BLaER1 treated with 17β-estradiol and CSF1 and Interleukin-3, amounts not matched to agents 10 nM and 100 nM (cell line): ENCODE results near the gene AUTS2.
A peak's percentile ranks its signal among the peaks of the same experiment; 100 is the strongest.

Experiments used
- H3K27ac ChIP-seq, 11 experiments: shearing (Covaris generic); formaldehyde crosslinking; 2 replicates each; pipeline ENCODE4 v1.8.1; 2022
- H3K27me3 ChIP-seq, 11 experiments: shearing (Covaris generic); formaldehyde crosslinking; 2 replicates each; pipeline ENCODE4 v1.8.1; 2022
- H3K36me3 ChIP-seq, 11 experiments: shearing (Covaris generic); formaldehyde crosslinking; 2 replicates each; pipeline ENCODE4 v1.8.1; 2022
- H3K4me1 ChIP-seq, 10 experiments: shearing (Covaris generic); formaldehyde crosslinking; 2 replicates each; pipeline ENCODE4 v1.8.1; 2022
- H3K4me2 ChIP-seq, 11 experiments: shearing (Covaris generic); formaldehyde crosslinking; 2 replicates each; pipeline ENCODE4 v1.8.1; 2022
- H3K4me3 ChIP-seq, 10 experiments: shearing (Covaris generic); formaldehyde crosslinking; 2 replicates each; pipeline ENCODE4 v1.8.1; 2022
- H3K9ac ChIP-seq, 11 experiments: shearing (Covaris generic); formaldehyde crosslinking; 2 replicates each; pipeline ENCODE4 v1.8.1; 2022
- H3K9me3 ChIP-seq, 11 experiments: shearing (Covaris generic); formaldehyde crosslinking; replicated peaks in 1 of 11; 2 replicates each; pipeline ENCODE4 v1.8.1; 2022
- H4K20me1 ChIP-seq, 11 experiments: shearing (Covaris generic); formaldehyde crosslinking; 2 replicates each; pipeline ENCODE4 v1.8.1; 2022
- Cebpa-rat ChIP-seq, 11 experiments: shearing (Covaris generic); IDR thresholded peaks; 2 replicates each; pipeline ENCODE4 v1.8.1; 2022

The AUTS2 gene

GRCh38 chr7:69693042-69693441, 94.8 kb downstream of the AUTS2 start:
- Histone ChIP-seq H3K27ac (peak overlapping the region in 8 of 11 experiments; percentile 13 to 66 (median 55); a peak in 15 of 22 replicates), H3K36me3 (peaks cover 4 to 26% (median 22%) of the 10 kb centered on the region in 11 experiments; a peak in 20 of 22 replicates), H3K4me2 (peak overlapping the region; percentile 8 to 77 (median 59); a peak in 21 of 22 replicates), H3K9ac (peak overlapping the region in 1 of 11 experiments; percentile 29; a peak in 1 of 22 replicates), H3K4me1 (peaks cover 36 to 77% (median 69%) of the 10 kb centered on the region in 10 experiments), H4K20me1 (peaks cover 0 to 46% (median 31%) of the 10 kb centered on the region in 11 experiments; a peak in 11 of 22 replicates), H3K4me3 (no peak overlapping the region), H3K27me3 (no peaks in the 10 kb centered on the region), H3K9me3 (peaks cover 14 to 23% (median 18%) of the 10 kb centered on the region in 11 experiments; a peak in 20 of 22 replicates)
- TF ChIP-seq Cebpa-rat (IDR thresholded peaks at IDR 0.05) = peak in 1 of 11 experiments; percentile 30; a peak in 1 of 22 replicates

DNA sequence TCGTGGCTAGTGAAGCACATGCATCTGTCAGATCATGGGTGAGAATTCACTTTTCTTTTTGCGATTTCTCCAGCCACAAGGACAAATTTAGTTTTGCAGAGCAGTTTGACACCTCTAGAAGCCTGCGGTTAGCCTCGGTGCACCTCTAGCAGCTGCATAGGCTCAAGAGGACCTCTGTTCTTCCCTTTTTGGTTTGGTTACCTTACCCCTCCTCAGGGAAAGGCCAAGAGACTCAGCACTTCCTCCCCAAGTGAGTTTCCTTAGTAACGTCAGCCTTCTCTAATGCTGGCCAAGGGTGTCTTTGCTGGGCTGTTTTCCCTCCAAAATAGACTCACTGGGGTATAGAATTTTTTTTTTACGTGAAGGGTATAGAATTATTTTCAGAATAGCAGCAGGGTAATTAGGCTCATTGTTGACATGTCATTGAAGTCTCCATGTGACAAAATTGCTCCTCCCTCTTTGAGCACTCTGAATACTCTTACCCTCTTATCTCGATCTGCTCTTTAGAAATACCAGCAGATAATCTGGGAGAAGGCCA, 97.8 kb downstream of the AUTS2 start:
- H3K4me2 ChIP-seq = peak overlapping the region; percentile 49 to 86 (median 77)
- peak overlapping the region in 2 of 10 experiments; percentile 14 to 37; a peak in 3 of 20 replicates for H3K4me3 ChIP-seq
- peak overlapping the region in 6 of 11 experiments; percentile 14 to 52 (median 32); a peak in 9 of 22 replicates for H3K27ac ChIP-seq
- H3K4me1 ChIP-seq = peaks cover 36 to 77% (median 66%) of the 10 kb centered on the region in 10 experiments
- H3K36me3 ChIP-seq = peaks cover 0 to 8% (median 6%) of the 10 kb centered on the region in 11 experiments; a peak in 16 of 22 replicates
- TF ChIP-seq Cebpa-rat (IDR thresholded peaks at IDR 0.05) = no peak
- H4K20me1 ChIP-seq = peaks cover 0 to 53% (median 31%) of the 10 kb centered on the region in 11 experiments; a peak in 10 of 22 replicates
- H3K9me3 ChIP-seq = peaks cover 3 to 8% (median 5%) of the 10 kb centered on the region in 11 experiments; a peak in 20 of 22 replicates
- H3K9ac ChIP-seq = peak overlapping the region in 5 of 11 experiments; percentile 9 to 42 (median 29); a peak in 9 of 22 replicates
- no peaks in the 10 kb centered on the region for H3K27me3 ChIP-seq

DNA sequence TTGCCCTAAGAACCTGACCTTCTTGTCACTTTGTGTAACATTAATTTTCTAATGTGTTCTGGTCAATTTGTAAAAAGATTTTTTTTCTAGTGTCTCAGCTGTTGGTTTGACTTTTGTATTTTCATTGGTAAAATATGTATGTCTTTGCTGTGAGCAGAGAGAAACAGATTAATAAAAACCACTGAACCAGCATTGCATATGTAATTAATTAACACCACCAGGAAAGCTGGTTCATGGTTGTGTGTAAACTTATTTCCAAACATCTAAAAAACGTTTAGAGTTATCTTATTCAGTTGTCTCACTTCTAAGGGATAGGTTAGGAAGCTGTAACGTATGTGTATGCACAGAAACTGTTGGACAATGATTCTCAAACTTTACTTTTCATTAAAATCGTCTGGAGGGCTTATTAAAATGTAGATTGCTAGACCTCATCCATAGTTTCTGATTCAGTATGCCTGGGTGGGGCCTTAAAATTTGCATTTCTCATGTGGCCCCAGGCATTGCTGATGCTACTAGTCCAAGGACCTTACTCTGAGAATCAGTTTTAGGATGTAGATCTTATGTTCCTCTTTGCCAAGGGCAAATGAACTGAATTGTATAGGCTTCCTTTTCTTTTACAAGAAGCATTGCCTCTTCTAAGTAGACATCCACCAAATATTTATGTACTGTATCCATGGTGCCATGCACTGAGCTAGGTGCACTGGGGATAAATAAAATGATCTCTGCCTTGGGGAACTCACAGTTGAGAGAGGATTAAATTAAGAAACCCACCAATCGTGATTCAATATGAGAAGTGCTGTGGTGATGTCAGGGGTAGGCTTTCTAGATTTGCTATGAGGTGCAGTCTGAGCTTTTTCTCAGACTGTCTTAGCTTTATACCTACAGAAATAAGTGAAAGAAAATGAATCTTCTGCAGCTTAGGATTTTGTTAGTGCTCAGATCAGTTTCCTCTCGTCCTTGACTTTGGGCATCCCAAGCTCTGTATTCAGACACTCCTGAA, 98.7 kb downstream of the AUTS2 start:
- no peak overlapping the region for H3K4me3 ChIP-seq
- H3K36me3 ChIP-seq = no peaks in the 10 kb centered on the region
- H4K20me1 ChIP-seq = peaks cover 0 to 56% (median 33%) of the 10 kb centered on the region in 11 experiments; a peak in 11 of 22 replicates
- H3K9ac ChIP-seq = no peak overlapping the region; a peak in 1 of 22 replicates
- H3K4me1 ChIP-seq = peaks cover 36 to 77% (median 66%) of the 10 kb centered on the region in 10 experiments
- no peaks in the 10 kb centered on the region for H3K27me3 ChIP-seq
- H3K9me3 ChIP-seq = no peaks in the 10 kb centered on the region; a peak in 1 of 22 replicates
- peak overlapping the region in 4 of 11 experiments; percentile 25 to 47 (median 32); a peak in 3 of 22 replicates for H3K27ac ChIP-seq
- H3K4me2 ChIP-seq = peak overlapping the region; percentile 49 to 86 (median 77)
- TF ChIP-seq Cebpa-rat (IDR thresholded peaks at IDR 0.05) = no peak

GRCh38 chr7:69698109-69698825, 100.0 kb downstream of the AUTS2 start:
- Histone ChIP-seq H4K20me1 (peaks cover 8 to 59% (median 37%) of the 10 kb centered on the region in 11 experiments; a peak in 16 of 22 replicates), H3K36me3 (no peaks in the 10 kb centered on the region), H3K4me3 (no peak overlapping the region), H3K9me3 (no peaks in the 10 kb centered on the region; a peak in 1 of 22 replicates), H3K4me1 (peaks cover 31 to 77% (median 66%) of the 10 kb centered on the region in 10 experiments), H3K27me3 (no peaks in the 10 kb centered on the region), H3K27ac (no peak overlapping the region), H3K9ac (no peak overlapping the region), H3K4me2 (peak overlapping the region in 3 of 11 experiments; percentile 77 to 86 (median 77); a peak in 5 of 22 replicates)
- no peak for TF ChIP-seq Cebpa-rat (IDR thresholded peaks at IDR 0.05)

- no peaks in the 10 kb centered on the region for H3K27me3 ChIP-seq
- peaks cover 34 to 73% (median 60%) of the 10 kb centered on the region in 10 experiments for H3K4me1 ChIP-seq
- no peaks in the 10 kb centered on the region for H3K36me3 ChIP-seq
- no peak overlapping the region for H3K27ac ChIP-seq
- peaks cover 0 to 5% (median 0%) of the 10 kb centered on the region in 11 experiments; a peak in 4 of 22 replicates for H3K9me3 ChIP-seq
- H4K20me1 ChIP-seq = peaks cover 9 to 68% (median 39%) of the 10 kb centered on the region in 11 experiments; a peak in 17 of 22 replicates
- no peak for TF ChIP-seq Cebpa-rat (IDR thresholded peaks at IDR 0.05)
- H3K4me2 ChIP-seq = no peak overlapping the region
- no peak overlapping the region for H3K4me3 ChIP-seq
- H3K9ac ChIP-seq = no peak overlapping the region
These were observed 101.7 kb downstream of the AUTS2 start for GRCh38 chr7:69699931-69700330.

- Histone ChIP-seq H3K9ac (no peak overlapping the region), H4K20me1 (peaks cover 9 to 72% (median 39%) of the 10 kb centered on the region in 11 experiments; a peak in 17 of 22 replicates), H3K4me3 (no peak overlapping the region), H3K9me3 (peaks cover 0 to 5% (median 0%) of the 10 kb centered on the region in 11 experiments; a peak in 4 of 22 replicates), H3K27ac (no peak overlapping the region), H3K27me3 (no peaks in the 10 kb centered on the region), H3K36me3 (no peaks in the 10 kb centered on the region), H3K4me2 (no peak overlapping the region), H3K4me1 (peaks cover 34 to 73% (median 60%) of the 10 kb centered on the region in 10 experiments)
- no peak for TF ChIP-seq Cebpa-rat (IDR thresholded peaks at IDR 0.05)
These were observed 102.1 kb downstream of the AUTS2 start for GRCh38 chr7:69700331-69700730.

DNA sequence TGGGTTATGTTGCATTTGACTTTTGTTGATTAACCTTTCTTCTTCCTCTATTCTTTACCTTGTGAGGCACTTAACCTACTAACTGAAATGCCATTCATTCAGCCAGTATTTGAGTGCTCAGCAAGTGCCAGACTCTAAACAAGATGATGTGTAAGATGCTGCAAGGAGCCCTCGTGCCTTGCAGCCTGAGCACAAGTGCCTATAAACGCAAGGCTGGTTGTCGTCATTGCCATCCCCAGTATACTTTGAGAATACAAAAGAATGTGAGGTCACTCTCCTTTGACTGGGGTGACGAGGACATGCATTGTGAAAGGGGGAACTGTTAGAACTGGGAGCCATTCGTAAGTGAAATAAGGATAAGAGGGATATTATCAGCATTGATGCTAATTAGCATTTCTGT, 103.0 kb downstream of the AUTS2 start:
- Histone ChIP-seq H4K20me1 (peaks cover 6 to 74% (median 40%) of the 10 kb centered on the region in 11 experiments; a peak in 16 of 22 replicates), H3K36me3 (no peaks in the 10 kb centered on the region), H3K4me1 (peaks cover 26 to 73% (median 60%) of the 10 kb centered on the region in 10 experiments), H3K27me3 (no peaks in the 10 kb centered on the region), H3K9me3 (peaks cover 0 to 5% (median 0%) of the 10 kb centered on the region in 11 experiments; a peak in 4 of 22 replicates), H3K4me2 (peak overlapping the region in 7 of 11 experiments; percentile 4 to 58 (median 36); a peak in 8 of 22 replicates), H3K9ac (no peak overlapping the region), H3K27ac (no peak overlapping the region), H3K4me3 (no peak overlapping the region)
- TF ChIP-seq Cebpa-rat (IDR thresholded peaks at IDR 0.05) = no peak

DNA sequence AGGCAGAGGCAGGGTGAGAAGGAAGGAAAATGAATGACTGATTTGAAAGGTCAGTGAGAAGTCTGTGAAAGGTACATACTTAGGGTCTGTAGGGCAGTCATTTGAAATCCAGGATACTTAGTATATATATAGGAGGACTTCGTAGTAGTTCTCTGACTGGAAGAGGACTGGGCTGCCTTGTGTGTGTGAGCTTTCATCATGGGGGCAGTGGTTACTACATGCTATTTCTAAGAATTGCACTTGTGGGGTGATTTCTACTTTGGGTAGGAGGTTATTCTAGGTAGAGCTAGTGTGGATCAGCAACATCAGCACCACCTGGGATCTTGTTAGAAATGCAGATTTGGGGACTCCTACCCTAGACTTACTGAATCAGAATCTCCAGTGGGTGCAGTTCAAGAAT, 104.1 kb downstream of the AUTS2 start:
- Histone ChIP-seq H3K4me2 (peak overlapping the region in 8 of 11 experiments; percentile 24 to 58 (median 44); a peak in 15 of 22 replicates), H3K36me3 (no peaks in the 10 kb centered on the region), H3K4me1 (peaks cover 15 to 70% (median 51%) of the 10 kb centered on the region in 10 experiments), H3K4me3 (no peak overlapping the region), H3K9ac (no peak overlapping the region), H3K27me3 (no peaks in the 10 kb centered on the region), H3K27ac (no peak overlapping the region), H4K20me1 (peaks cover 5 to 69% (median 44%) of the 10 kb centered on the region in 11 experiments; a peak in 15 of 22 replicates), H3K9me3 (peaks cover 0 to 5% (median 0%) of the 10 kb centered on the region in 11 experiments; a peak in 4 of 22 replicates)
- TF ChIP-seq Cebpa-rat (IDR thresholded peaks at IDR 0.05) = no peak
